SW 1271 (cell line): ENCODE data around the gene CIRBP.
A peak's percentile ranks its signal among the peaks of the same experiment; 100 is the strongest.

Experiments
- DNase-seq, 2 experiments: peaks; one replicate each; lab custom pipeline; 2025; lab: John Stamatoyannopoulos, UW

Gene CIRBP

DNA sequence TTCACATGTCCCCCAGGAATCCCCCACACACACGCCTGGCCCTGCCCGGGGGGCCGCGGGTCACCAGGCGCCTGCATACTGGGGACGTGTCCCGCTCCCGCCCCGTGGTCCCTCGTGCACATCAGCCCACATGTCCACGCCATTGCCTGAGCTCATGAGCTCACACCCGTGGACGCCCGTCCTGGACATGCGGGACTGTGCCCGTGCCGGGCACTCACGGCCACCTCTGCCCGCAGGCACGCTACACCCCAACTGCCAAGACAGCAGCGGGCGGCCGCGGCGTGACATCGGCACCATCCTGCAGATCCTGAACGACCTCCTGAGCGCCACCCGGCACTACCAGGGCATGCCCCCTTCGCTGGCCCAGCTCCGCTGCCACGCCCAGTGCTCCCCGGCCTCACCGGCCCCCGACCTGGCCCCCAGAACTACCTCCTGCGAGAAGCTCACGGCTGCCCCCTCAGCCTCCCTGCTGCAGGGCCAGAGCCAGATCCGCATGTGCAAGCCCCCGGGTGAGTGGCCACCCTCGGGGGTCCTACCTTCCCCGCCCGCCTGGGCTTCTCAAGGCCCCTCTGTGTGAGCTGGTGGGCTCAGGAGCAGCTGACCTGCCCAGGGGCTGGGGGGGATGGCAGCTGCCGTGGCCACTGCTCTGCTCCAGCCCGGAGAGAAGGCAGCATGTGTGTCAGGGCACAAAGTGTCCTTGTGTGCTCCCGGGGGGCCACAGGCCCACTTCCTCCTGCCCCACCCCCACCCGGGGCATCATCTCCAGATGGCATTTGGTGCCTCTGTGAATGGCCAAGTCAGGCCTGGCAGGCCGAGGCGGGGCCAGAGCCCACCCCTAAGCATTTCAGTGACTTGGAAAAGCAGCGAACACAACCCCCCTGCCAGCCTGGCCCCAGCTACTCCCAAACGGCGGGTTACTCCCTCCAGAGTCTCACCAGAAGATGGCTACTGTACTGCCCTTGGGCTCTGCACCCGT is 13.7 kb upstream of the CIRBP start:
- DNase-seq, result no peak

DNA sequence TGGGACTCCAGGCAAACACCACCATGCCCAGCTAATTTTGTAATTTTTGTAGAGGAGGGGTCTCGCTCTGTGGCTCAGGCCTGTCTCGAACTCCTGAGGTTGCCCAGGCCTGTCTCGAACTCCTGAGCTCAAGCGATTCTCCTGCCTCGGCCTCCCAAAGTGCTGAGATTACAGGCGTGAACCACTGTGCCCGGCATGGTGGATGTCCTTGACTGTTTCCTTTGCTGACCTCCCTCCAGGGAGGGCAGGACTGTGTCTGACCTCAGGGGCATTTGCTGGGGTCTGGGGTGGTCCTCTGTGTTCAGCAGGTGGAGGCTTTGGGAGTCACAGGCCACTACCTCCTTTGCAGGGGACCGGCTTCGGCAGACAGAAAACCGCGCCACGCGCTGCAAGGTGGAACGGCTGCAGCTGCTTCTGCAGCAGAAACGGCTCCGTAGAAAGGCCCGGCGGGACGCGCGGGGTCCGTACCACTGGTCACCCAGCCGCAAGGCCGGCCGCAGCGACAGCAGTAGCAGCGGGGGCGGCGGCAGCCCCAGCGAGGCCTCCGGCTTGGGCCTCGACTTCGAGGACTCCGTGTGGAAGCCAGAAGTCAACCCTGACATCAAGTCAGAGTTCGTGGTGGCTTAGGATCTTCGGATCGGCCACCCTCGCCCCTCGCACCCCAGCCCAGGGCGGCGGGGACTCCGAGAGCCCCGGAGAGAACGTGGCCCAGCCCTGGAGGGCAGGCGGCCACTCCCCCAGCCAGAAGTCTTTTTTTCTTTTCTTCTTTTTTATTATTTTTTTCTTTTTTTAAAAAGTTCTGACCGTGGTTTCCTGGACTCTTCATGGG is 12.3 kb upstream of the CIRBP start:
- no peak for DNase-seq

DNA sequence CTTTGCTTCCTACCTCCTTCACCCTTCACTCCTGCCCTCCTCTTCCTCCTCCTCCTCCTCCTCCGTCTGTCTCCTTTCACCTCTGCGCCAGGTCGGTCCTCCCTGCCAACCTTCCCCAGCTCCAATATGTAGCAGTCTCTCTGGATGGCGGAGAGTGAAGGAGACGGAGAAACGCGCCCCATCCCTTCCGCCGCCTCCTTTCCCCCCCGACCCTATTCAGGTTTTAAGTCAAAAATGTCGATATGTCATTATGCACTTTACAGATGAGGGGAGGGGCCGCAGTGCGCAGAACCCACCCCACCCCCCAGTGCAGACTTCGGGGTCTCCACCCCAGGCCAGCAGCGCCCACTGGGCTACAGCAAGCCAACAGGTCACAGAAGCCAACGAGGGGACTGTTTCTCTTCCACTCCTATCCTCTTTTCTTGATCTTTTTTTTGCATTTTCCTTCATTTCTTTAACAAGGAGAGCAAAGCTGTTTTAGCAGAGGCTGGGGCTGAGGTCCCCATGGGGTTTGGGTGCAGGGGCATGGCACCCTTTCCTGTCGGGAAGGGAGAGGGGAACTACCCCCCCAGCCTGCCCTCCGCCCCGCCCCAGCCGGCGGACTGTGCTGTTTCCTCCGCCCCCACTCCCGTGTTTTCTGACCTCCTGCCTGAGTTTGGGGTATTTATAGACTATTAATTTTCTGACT is 11.5 kb upstream of the CIRBP start:
- DNase-seq, result no peak

DNA sequence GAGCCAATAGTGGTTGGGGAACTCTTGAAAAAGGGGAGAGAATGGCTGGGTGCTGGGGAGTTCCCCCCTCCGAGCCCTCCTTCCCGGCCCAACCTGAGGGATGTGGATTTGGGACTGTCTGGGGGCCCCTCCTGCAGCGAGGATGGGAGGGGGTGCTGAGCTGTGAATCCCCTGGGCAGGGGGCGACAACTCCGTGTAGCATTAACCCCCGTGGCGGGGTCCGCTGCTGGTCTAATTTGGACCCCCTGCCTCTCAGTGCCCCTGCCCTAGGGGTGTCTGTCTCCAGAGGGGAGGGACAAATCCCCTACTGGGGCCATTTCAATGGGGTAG is 11.0 kb upstream of the CIRBP start:
- DNase-seq, result no peak

DNA sequence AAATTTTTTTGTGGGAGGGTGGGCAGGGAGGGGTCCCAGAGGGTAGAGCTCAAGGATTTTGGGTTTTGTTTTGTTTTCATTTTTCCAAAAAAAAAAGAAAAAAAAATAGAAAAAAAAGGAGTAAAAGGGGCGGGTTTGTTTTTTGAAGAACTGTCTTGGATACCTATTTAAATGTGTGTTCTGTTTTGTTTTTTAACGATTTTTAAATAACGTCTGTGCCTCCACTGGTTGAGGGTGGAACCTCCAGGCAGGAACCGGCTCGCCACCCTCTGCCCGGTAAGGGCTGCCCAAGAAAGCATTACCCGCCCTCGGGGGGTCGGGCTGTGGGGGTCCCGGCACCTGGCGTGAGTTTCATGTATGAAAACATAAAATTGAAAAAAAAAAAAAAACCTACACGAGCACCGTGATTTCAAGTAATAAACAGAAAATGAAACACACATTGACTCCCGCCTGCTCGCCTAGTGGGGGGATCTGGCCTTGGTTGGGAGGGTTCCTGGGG is 10.4 kb upstream of the CIRBP start:
- peak in 1 of 2 experiments; percentile 56 for DNase-seq

DNA sequence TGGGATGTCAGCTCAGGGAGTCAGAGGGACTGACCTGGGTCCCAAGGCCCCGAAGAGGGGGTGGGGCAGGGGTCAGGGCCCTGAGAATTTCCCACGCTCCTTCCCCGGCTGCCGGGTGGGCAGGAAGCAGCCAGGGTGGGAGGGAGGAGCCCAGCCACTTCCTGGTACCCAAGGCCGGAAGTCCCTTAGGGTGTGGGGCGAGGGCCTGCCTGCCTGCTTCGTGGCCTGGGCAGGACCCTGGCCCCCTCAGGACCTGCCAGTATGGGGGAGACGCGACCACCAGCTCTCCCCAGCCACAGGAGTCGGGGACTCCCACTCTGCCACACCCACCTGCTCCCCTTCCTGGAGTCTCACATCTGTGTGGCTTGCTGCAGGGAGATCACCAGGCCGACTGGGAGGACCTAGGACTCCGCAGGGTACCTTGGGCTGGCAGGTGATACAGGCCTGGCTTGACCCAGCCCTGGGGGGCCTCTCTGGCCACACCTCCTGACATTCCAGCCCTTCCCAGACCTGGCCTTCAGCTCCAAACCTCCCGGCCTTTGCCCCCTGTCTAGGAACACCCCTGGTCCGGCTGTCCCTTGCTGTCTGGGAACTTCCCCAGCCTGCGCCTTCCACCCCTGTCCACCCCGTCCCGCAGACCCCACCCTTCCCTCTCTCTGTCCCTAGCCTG is 9.8 kb upstream of the CIRBP start:
- DNase-seq, result peak; percentile 61 to 79

DNA sequence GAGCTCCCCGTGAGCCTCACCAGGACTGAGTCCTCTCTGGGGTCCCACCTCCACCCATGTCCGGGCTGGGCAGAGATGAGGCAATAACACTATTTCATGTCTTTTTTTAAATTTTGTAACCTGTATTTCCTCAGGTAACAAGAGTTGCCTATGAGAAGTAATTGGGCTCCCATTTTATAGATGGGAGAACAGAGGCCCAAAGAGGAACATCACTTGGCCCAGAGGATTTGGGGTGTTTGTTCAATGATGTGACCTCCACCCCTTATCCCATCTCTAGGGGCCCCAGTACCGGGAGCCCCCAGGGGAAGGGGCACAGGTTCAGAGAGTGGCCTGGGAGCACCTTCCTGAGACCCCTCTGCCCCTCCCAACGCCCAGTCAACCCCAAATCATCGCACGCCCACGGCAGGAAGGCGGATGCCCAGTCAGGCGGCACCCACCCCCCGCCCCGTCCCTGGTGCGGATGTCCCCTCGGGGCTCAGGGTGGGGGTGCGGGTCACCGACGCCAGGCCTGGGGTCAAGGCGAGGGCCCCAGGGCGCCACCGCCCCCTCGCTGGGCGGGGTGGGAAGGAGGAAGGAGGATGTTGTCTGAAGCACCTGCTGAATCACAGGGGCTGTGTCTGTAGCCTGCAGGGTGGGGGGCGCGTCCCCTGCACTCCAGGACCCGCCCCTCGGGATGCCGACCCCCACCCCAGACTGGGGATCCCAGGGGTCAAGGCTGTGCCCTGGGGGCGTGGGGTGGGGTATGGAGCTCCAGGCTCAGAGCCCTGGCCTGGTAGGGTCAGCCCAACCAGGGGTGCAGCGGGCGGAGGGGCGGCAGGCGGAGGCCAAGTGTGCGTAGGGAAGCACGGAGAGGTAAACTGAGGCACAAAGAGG is 9.0 kb upstream of the CIRBP start:
- peak in 1 of 2 experiments; percentile 56 for DNase-seq

DNA sequence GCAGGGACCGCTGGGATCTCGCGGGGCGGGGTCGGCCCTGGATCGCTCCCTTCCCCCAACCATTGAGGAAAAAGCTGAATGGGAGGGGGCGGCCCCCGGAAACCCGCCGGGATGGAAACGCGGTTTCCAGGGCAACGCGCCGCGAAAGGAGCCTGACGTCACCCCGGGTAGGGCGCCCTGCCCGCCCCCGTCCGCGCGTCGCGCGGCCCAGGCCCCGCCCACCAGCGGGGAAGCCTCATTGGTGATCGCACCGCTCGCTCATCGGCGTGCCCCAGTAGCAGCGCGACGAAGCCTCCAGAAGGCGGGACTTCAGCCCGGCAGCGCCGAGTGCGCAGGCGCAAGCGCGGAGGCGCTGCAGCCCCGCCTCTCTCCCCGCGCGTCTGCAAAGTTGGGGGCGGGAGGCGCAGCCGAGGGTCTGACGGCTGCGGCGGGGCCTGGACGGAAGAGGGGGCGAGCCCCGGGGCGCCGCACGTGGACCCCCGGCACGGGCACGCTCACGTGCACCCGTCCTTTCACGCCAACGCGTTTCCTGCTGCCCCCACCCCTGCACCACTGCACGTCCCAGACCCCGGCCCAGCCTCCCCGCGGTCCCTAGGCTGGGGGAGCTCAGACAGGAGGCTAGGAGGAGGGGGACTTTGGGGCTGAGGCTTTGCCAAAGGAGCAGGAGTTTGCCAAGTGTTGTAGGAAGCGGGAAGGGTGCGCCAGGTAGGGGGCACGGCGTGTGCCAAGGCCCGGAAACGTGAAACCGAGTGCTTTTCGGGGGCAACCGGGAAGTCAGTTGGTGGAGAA is 8.2 kb upstream of the CIRBP start:
- peak; percentile 78 to 89 for DNase-seq

DNA sequence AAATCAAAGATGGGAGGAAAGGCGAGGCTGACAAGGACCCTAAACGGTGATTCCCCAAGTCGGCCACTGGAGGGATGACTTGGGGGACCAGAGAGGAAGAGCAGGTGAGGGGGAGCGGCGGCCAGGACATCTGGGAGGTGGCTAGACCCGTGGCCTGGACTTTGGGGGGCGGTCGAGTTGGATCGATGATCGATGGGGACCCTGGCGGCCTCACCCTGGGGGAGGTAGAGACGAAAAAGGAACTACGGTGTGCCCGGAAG is 7.7 kb upstream of the CIRBP start:
- no peak for DNase-seq

DNA sequence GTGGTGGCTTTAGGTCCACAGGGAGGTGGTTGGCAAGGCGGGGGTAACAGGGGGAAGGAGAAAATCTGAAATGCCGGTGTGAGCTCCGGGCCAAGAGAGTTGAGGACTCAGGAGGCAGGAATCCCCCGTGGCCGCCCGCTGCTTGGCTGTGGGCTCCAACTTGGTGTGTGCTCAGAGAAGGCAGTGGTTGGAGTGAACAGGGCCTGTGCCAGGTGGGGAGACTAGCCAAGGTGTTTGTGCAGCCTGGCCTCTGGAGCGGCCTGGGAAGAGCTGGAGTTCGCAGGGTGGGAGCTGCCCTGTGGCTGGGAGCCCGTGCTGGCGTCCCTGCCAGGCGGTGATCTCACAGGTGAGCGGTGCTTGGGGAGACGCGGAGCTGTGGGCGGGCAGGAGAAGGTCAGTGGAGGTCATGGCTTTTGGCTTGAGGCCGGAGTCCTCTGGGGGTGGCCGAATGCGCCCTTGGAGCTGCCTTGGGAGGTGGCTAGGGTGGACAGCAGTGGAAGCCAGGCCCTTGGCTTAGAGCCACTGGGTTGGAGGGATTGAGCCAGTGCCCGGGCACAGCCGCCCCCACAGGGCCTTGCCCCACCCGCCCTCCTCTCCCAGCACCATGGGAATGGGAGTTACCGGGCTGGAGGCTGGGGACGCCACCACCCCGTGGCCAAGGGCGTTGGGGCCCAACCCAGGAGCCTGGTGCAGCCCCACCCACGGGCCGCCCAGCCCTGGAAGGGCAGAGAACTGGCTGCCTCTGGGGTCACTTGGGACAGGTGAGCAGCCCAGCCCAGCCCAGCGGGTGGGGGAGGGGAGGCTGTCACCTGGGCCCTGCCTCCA is 7.1 kb upstream of the CIRBP start:
- no peak for DNase-seq

DNA sequence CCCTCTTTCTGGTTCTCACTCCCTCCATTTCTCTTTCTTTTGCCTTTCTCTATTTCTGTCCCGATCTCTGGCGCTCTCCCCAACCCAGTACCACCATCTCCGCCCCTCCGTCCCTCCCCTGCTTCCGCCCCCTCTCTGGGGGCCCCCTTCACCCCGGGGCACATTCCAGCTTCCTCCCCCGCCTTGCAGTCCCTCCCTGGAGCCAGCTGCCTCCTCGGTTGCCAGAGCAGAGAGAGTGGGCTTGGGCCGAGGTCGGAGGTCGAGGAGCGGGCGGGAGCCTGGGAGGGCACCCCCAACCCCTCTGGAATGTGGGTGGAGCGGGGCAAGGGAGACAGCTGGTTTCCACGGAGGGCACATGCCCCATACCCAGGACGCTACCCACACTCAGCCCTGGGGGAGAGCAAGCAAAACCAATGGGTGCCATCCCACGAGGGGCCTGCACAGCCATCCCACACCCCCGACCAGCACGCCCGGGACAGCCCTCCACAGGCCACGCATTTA is 6.5 kb upstream of the CIRBP start:
- DNase-seq, result no peak

DNA sequence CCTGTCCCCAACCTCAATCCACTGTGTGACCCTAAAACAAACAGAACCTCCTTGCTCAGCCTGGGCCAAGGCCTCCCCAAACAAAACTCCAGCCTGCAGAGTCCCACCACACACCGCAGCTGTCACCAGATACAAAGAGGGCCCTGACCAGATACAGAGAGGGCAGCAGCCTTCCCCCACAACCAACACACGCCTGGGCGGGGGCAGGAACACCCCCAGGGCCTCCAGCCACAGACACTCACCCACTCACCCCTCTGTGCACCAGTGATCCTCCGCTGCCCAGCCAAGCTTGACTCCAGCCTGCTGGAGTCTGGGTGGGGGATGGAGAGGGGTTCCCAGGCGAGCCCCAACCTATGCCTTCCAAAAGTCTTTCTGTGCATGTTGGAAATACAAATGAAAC is 5.9 kb upstream of the CIRBP start:
- no peak for DNase-seq

DNA sequence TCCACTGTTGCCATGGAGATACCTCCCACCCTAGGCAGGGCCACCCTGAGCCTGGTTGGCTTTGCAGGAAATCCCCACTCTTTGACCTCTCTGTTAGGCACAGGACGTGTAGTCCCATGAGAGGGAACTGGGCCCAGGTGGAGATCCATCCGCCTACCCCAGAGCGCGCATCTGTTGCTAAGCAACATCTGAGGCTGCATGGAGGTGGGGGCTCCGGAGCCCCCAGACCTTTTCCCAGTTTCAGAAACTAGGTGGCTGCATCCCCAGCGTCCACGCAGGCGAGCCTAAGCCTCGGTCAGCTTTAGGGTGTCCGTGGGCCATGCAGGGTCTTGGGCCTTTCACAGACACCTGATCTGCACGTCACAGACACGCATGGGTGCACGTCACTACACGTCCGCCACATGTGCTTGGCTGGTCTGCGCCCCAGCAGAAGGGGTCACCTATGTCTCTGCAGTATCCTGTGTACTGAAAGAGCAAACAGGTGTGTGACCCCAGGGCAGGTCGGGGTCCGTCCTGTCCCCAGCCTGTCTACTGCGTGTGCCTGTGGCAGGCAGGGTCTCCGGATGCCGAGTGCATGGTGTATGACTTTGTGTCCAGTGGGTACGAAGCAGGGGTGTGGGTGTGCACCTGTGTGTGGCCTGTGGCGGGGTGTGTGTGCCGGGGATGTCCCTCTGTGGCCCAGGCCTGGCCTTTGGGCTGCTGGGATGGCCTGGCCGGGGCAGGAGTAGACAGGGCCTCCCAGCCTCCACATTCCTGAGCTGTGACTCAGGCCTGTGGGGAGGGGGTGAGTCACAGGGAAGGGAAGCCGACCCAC is 4.1 kb upstream of the CIRBP start:
- DNase-seq, result peak; percentile 66 to 79

DNA sequence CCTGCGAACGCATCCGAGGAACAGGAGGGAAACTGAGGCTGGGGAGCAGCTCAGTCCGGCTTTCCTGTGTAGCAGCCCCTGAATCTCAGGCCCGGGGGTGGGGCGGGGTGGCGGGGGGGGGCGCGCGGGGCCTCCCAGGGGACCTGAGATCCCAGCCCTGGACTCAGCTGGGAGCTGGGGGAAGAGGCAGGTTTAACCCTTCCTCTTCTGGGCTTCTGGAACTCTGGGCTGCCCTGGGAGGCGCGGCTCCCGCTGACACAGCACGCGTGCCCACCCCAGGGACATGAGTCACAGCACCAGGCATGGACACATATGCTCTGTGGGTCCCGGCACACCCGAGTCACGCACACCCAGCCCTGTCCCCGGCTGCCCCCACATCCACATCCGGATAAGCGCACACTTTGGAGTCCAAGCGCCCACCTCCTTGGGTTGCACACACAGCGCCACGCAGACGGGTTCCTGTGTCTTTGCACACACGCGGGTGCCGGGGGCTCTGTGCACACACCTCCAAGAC is 3.5 kb upstream of the CIRBP start:
- peak in 1 of 2 experiments; percentile 64 for DNase-seq

DNA sequence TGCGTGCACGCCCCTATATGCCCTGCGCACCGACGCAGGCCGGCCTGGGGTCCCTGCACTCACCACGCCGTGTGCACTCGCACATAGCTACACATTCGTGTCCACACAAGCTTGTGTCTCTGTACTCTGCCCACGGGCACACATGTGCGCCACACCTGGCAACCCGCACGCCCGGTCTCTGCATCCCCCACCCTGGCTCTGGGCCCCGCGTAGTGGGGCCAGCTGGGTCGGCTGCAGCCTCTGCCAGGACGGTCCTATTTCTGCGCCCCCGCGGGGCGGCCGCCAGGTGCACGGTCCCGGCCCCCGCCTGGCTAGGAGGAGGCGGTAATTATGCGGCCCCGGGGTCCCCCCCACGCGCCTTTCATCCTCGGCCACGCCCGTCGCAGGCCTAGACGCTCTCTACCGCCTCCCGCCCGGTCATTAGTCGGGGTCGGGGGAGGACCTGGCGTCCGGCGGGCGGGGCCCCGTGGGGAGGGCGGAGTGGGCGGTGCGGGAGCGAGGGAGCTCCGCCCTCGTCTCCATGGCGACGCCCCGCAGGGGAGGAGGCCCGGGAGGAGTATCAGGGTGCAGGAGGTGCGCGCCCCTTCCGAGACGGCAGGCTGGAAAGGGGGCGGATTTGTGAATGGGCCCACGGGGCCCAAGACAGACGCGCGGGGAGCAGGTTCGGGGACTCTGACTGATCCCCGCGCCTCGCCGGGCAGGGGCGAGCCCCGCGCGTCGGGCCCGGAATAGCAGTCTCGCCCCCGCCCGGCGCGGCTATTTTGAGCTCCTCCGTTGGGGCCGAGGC is 2.8 kb upstream of the CIRBP start:
- peak; percentile 78 to 82 for DNase-seq

DNA sequence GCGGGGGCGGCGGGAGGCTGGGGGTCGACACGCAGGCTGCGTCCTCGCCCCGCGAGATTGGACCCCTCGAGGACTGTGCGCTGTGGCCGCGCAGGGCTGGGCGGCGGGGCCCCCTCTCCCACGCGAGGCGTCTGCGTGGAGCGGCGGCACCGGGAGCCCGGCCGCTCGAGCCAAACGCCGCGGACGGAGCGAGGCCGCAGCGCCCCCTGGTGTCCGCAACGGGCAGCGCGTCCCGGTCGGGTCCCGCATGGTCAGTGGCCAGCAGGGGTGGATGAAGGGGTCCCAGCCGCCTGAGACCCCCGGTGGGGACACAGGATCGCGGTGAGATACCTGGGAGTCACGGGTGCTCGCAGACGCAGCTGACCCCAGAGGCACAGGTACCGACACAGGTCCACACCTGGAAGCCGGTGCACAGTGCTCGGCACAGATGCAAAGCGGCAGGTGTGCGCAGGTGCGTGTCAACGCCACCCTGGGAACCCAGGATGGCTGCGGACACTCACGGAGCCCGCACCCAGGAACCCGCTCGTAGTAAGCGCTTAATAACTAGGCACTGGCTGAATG is 2.1 kb upstream of the CIRBP start:
- peak in 1 of 2 experiments; percentile 53 for DNase-seq
